ENCODE data around the gene KCNK3. TPM values are rescaled to one million over a fixed set of nuclear protein-coding genes. Genes with fewer than 3 reads are reported as not detected.
"Not testable (repeated sequence)": the region's sequence is repeated elsewhere in the genome, so short reads cannot be mapped to it uniquely, and the experiment has no call there.

KCNK3 gene
- total RNA-seq, 1 donor from 2014 or later: 26.8 TPM

GRCh38 chr2:26756337-26756736 is 63.8 kb downstream of the KCNK3 start:
- Histone ChIP-seq H3K27me3 (ENCODE audit: low read depth) (no peaks in the 10 kb centered on the region), H3K4me3 (no peak overlapping the region), H3K9me3 (no peaks in the 10 kb centered on the region), H3K36me3 (no peaks in the 10 kb centered on the region), H3K27ac (no peak overlapping the region), H3K4me1 (peaks cover 13% of the 10 kb centered on the region)
- no peak for TF ChIP-seq CTCF (IDR thresholded peaks at IDR 0.05)
- intact Hi-C loops (cut with DNase I): no loop called here
- no peak for DNase-seq
- ATAC-seq: peak; percentile 52 to 64

GRCh38 chr2:26757873-26758789 is 65.6 kb downstream of the KCNK3 start:
- no peaks in the 10 kb centered on the region for H3K27me3 ChIP-seq (ENCODE audit: low read depth)
- H3K36me3 ChIP-seq: no peaks in the 10 kb centered on the region
- no peak for DNase-seq
- peak; percentile 35 to 58 for ATAC-seq
- H3K4me3 ChIP-seq: no peak overlapping the region
- H3K9me3 ChIP-seq: no peaks in the 10 kb centered on the region
- H3K4me1 ChIP-seq: peaks cover 13% of the 10 kb centered on the region
- intact Hi-C loops (cut with DNase I): no loop called here
- no peak for TF ChIP-seq CTCF (IDR thresholded peaks at IDR 0.05)
- H3K27ac ChIP-seq: peak overlapping the region; percentile 56

DNA sequence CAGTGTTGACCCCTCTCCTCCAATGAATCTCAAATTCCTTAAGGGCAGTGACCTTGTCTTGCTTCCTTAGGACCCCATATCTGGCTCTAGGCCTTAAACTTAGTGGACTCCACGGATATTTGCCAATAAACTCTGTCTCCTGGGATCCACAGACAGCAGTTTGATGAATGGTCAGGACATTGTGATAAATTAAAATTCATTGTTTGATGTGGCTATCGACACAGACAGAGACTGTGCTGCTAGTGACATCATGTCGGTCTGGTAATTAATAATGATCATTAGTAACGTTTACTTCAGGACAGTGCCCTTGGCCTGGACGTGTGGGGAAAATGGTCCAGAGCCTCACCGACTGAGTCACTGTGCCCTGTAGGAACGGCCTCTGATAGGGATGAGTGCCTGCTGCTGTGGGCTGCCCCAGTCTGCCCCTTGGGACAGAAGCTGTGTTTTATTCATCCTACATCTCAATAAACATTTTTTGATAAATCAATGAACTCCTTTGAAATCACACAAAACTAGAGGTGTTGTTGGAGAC is 66.3 kb downstream of the KCNK3 start:
- H3K9me3 ChIP-seq: no peaks in the 10 kb centered on the region
- H3K27me3 ChIP-seq (ENCODE audit: low read depth): no peaks in the 10 kb centered on the region
- H3K36me3 ChIP-seq: no peaks in the 10 kb centered on the region
- H3K27ac ChIP-seq: peak overlapping the region; percentile 56
- DNase-seq: no peak
- no peak for ATAC-seq
- no peak overlapping the region for H3K4me3 ChIP-seq
- intact Hi-C loops (cut with DNase I): no loop called here
- peaks cover 13% of the 10 kb centered on the region for H3K4me1 ChIP-seq
- no peak for TF ChIP-seq CTCF (IDR thresholded peaks at IDR 0.05)

DNA sequence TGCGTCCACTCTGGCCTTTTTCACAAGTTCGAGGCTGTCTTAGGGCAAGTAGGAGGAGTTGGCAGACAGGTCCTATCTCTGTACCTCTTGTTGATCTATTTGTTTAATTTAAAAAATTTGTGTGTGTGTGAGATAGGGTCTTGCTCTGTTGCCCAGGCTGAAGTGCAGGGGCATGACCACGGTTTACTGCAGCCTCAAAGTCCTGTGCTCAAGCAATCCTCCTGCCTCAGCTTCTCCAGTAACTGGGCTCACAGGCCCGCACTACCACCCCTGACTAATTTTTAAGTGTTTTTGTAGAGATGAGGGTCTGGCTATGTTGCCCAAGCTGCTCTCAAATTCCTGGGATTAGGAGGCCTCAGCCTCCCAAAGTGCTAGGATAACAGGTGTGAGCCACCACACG is 67.3 kb downstream of the KCNK3 start:
- no peaks in the 10 kb centered on the region for H3K36me3 ChIP-seq
- TF ChIP-seq CTCF (IDR thresholded peaks at IDR 0.05): no peak
- no peaks in the 10 kb centered on the region for H3K27me3 ChIP-seq (ENCODE audit: low read depth)
- H3K27ac ChIP-seq: no peak overlapping the region
- ATAC-seq: no peak
- intact Hi-C loops (cut with DNase I): no loop called here
- no peak overlapping the region for H3K4me3 ChIP-seq
- peaks cover 13% of the 10 kb centered on the region for H3K4me1 ChIP-seq
- H3K9me3 ChIP-seq: no peaks in the 10 kb centered on the region
- DNase-seq: no peak

DNA sequence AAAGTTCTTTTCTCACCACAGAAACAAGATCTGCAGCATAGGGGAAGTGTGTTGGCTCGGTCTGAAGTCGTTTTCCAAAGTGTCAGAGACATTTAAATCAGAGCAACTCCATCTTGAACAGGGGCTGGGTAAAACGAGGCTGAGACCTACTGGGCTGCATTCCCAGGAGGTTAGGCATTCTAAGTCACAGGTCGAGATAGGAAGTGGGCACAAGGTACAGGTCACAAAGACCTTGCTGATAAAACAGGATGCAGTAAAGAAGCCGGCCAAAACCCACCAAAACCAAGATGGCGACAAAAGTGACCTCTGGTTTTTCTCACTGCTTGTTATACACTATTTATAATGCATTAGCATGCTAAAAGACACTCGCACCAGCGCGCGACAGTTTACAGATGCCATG is 68.5 kb downstream of the KCNK3 start:
- H3K9me3 ChIP-seq; H3K27ac ChIP-seq; H3K4me3 ChIP-seq; DNase-seq; intact Hi-C loops (cut with DNase I); ATAC-seq; H3K27me3 ChIP-seq (ENCODE audit: low read depth); H3K36me3 ChIP-seq: not testable (repeated sequence)
- peaks cover 24% of the 10 kb centered on the region for H3K4me1 ChIP-seq

GRCh38 chr2:26763019-26763418 is 70.5 kb downstream of the KCNK3 start:
- no peak overlapping the region for H3K27ac ChIP-seq
- DNase-seq (no peak), ATAC-seq (no peak)
- no peak overlapping the region for H3K4me3 ChIP-seq
- intact Hi-C loops (cut with DNase I): no loop called here
- peaks cover 4% of the 10 kb centered on the region for H3K36me3 ChIP-seq
- H3K4me1 ChIP-seq: peaks cover 38% of the 10 kb centered on the region
- H3K9me3 ChIP-seq: no peaks in the 10 kb centered on the region
- no peaks in the 10 kb centered on the region for H3K27me3 ChIP-seq (ENCODE audit: low read depth)
- no peak for TF ChIP-seq CTCF (IDR thresholded peaks at IDR 0.05)
